Globus pallidus (tissue), 1 donor: ENCODE data around the gene STOM.

Source experiments
- DNase-seq: peaks from one replicate; pipeline ENCODE4 v3.0.0-alpha.2; 2015; ENCODE audit warnings: low spot score

Gene STOM

GRCh38 chr9:121321016-121321503 is 49.0 kb downstream of the STOM start:
- no peak for DNase-seq

DNA sequence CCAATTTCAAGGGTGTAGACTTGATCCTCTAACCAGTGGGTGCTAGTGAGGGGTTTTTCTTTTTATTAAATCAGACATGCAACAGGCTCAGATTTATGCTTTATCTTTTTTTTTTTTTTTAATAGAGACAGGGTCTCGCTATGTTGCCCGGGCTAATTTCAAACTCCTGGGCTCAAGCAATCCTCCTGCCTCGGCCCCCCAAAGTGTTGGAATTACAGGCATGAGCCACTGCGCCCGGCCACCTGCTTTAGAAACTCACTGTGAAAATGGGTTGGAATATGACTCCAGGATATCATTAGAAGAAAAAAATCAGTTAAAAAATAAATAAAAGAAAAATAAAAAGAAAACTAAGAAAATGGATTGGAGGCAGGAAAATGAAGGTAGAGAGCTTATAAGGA is 50.7 kb downstream of the STOM start:
- DNase-seq = no peak

DNA sequence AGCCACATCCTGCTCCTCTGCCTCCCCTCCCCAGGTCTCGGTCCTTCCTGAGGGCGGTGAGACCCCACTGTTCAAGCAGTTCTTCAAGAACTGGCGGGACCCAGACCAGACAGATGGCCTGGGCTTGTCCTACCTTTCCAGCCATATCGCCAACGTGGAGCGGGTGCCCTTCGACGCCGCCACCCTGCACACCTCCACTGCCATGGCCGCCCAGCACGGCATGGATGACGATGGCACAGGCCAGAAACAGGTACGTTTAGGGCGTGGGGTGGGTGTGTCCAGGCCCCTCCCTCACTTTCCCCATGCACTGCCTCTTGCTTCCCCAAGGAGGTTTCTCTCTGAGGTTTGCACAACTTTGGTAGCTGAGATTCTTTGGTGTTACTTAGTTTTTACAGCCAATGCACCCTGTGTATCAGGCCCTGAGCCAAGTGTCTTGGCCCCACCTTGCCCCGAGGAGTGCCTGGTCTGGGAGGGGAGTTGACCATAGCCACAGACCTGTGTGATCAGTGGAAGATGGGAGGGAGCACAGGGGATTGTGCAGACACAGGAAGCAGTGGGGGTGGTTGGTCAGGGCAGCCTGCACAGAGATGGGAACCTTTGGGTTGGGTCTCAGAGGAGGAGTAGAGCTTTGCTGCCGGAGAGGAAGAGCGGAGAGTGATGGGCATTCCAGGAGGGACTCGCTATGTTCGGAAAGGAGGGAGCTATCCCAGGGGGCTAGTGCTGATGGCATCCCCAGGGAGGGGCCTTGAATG is 51.2 kb downstream of the STOM start:
- no peak for DNase-seq

- DNase-seq = peak; percentile 43
Observed at GRCh38 chr9:121317737-121318630, 52.1 kb downstream of the STOM start.

DNA sequence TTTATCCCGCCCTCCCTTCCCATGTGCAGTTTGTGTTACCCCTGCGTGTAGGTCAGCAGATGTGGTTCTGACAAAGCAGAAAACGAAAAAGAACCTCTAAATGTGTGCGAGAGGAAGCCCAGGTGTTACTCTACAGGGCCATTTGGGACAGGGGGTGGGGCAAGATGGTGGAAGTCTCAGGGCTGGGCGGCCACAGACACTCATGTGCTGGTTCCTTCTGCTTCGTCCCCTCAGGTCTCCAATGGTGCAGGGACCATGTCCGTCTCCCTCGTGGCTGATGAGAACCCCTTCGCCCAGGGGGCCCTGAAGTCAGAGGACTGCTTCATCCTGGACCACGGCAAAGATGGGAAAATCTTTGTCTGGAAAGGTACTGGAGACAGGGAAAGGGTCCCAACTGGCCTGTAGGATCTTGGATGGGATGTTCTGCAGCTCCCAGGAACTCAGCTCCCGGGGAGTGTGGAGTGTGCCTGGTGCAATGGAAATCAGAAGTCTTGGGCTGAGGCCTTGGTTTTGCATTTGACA is 53.1 kb downstream of the STOM start:
- DNase-seq = no peak

DNA sequence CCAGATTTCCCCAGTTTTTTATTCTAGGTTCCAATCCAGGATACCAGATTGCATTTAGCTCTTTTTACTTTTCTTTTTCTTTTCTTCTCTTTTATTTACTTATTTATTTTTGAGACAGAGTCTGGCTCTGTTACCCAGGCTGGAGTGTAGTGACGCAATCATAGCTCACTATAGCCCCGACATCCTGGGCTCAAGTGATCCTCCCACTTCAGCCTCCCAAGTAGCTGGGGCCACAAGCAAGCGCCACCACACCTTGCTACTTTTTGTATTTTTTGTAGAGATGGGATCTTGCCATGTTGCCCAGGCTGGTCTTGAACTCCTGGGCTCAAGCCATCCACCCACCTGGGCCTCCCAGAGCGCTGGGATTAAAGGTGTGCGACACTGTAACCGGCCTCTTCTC is 53.7 kb downstream of the STOM start:
- no peak for DNase-seq

- DNase-seq = no peak
Observed at GRCh38 chr9:121313458-121314152, 56.4 kb downstream of the STOM start.

DNA sequence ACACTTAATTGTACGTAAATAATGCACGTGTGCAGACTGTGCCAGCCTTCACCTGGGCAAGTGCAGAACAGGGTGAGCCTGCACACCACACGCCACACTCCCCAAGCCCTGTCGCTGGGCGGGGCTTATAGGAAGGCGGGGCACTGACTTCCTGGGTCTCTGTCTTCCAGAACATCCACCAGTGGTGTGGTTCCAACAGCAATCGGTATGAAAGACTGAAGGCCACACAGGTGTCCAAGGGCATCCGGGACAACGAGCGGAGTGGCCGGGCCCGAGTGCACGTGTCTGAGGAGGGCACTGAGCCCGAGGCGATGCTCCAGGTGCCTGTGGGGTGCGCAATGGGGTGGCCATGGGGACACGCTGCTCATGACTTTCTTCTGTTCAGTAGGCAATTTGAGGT is 57.9 kb downstream of the STOM start:
- DNase-seq = no peak

GRCh38 chr9:121310571-121310970 is 59.5 kb downstream of the STOM start:
- no peak for DNase-seq

DNA sequence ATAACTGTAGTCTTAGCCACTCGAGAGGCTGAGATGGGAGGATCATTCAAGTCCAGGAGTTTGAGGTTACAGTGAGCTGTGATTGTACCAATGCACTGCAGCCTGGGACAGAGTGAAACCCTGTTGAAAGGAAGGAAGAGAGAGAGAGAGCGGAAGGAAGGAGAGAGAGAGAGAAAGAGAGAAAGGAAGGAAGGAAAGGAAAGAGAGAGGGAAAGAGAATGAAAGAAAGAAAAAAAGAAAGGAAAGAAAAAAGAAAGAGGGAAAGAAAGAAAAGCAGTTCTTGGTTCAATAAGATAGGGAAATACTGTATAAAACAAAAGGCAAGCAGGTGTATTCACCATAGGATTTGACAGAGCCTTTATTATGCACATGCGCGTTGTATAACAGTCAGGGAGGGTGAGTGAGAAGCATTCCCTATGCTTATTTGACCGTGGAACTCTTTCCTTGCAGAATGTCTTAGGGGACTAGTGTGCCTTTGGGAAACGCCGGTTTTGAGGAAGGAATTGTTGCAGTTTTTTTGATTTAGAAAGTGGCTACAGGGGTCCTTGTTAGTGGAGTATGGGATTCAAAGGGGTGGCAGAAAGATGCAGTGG is 60.1 kb downstream of the STOM start:
- no peak for DNase-seq

DNA sequence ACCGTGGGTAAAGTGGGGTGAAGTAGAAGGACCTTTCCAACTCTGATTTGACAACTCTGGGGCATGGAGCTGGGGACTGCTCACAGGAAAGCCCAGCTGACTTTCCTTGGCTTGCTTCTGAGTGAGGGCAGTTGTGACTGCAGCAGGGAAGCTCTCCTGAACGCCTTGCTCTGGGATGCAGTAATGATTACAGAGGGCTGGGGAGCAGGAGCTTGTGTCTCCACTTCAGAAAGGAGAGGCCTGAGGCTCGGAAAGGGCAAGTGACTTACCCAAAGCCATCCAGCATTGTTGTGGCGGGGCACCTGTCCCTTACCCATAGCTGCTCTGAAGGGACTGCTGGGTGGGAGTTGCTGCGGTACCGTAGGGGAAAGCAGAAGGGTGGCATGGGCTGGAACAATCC is 60.9 kb downstream of the STOM start:
- no peak for DNase-seq

- DNase-seq = no peak
Observed at GRCh38 chr9:121308765-121309164, 61.3 kb downstream of the STOM start.

- DNase-seq = no peak
Observed at GRCh38 chr9:121307976-121308375, 62.1 kb downstream of the STOM start.

DNA sequence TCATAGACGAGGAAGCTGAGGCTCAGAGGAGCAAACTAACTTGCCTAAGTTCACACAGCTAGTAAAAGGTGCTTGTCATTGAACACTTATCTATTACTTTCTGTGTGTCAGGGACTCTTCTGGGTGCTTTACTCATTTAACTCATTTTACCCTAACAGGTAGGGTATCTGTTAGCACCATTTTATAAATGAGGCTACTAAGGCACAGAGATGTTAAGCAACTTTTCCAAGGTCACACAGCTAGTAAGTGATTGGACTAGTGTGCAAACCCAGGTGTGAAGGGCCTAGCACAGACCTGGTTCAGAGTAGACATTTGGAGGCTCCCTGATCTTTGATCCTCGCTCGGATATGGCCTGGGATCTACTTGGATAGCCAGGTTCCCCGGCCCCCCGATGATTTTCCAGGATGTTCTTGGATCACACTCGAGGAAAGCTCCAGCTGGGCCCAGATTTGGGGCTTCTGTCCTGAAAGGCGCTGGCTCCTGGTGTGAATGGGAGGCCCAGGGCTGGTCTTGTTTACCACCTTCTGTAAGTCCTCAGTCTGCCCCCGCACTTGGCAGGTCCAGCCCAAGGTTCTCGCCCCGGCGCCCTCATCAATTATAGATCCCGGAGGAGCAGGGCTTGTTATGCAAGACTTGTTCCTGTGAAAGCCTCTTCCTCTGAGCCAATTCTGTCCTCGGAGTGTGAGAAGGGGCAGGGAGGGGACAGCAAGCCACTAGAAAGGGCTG is 64.6 kb downstream of the STOM start:
- DNase-seq = peak; percentile 37

GRCh38 chr9:121304707-121305106 is 65.3 kb downstream of the STOM start:
- no peak for DNase-seq

GRCh38 chr9:121303456-121304451 is 66.3 kb downstream of the STOM start:
- no peak for DNase-seq

DNA sequence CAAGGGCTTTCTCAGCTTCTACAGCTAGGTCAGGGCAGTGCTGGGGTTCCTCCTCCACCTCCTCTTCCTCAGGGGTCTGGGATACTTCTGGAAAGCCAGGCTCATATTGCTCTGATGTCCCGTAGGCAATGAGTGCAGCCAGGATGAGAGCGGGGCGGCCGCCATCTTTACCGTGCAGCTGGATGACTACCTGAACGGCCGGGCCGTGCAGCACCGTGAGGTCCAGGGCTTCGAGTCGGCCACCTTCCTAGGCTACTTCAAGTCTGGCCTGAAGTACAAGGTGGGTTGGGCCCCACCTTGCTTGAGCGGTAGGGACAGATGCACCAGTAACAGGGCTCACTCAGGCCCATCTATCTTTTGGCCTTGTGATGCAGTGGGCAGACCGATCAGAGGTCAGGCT is 67.3 kb downstream of the STOM start:
- DNase-seq = no peak

DNA sequence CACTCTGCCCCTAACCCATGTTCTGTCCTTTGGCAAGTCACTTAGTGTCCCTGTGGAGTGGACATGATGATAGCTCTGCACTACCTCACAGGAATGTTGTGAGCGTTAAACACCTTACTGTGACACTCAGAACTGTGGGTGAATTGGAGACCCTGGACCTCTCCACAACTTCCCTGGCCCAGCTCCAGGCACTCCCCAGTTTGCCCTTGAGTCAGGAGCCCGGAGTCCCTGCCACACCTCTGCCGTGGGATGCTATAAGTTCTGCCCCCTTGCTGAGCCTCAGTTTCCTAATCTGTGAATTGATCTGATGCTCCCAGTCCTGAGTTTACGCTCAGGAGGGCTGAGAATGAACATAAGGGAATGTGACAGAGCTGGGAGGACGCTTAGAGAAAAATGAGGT is 67.7 kb downstream of the STOM start:
- no peak for DNase-seq

DNA sequence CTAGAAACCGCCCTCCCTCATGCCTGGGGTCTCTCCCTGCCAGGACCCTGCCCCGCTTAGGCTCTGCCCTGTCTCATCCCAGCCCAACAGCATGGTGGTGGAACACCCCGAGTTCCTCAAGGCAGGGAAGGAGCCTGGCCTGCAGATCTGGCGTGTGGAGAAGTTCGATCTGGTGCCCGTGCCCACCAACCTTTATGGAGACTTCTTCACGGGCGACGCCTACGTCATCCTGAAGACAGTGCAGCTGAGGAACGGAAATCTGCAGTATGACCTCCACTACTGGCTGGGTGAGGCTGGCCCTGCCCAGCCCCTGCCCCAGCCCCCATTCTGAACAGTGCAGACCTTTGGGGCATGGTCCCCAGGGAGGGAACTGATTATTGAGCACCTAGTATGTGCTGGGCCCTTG is 68.2 kb downstream of the STOM start:
- no peak for DNase-seq
